ENCODE data around the gene SFTPA1. TPM values are rescaled to one million over a fixed set of nuclear protein-coding genes. Genes with fewer than 3 reads are reported as not detected.

SFTPA1 gene
- total RNA-seq, 1 experiment from 2014 or later = not detected

- Histone ChIP-seq H4K8ac (replicated peaks; ENCODE audit: insufficient read length, low read depth, low read length) (no peak overlapping the region), H3K4ac (ENCODE audit: low read depth, low read length) (no peak overlapping the region), H3K14ac (ENCODE audit: insufficient read depth, low read length) (no peak overlapping the region), H4K91ac (ENCODE audit: insufficient read length, low read depth, low read length) (no peak overlapping the region), H3K56ac (ENCODE audit: insufficient read length, low read depth, low read length) (no peak overlapping the region), H4K20me1 (ENCODE audit: control insufficient read depth, insufficient read depth, insufficient read length) (no peaks in the 10 kb centered on the region), H3K9me3 (ENCODE audit: control insufficient read depth, low read depth, low read length) (peaks cover under 1% of the 10 kb centered on the region), H2BK120ac (ENCODE audit: low read depth, low read length, poor library complexity, severe bottlenecking) (no peak overlapping the region), H4K5ac (ENCODE audit: insufficient read length, low read depth, low read length) (no peak overlapping the region), H2BK12ac (ENCODE audit: insufficient read length, low read depth, low read length) (no peak overlapping the region), H3K9ac (ENCODE audit: extremely low read depth, insufficient read length, low read length) (no peak overlapping the region), H3K79me1 (ENCODE audit: insufficient read depth, low read depth, low read length, poor library complexity, severe bottlenecking) (no peaks in the 10 kb centered on the region), H2BK15ac (ENCODE audit: low read depth, low read length) (no peak overlapping the region), H3K23me2 (ENCODE audit: insufficient read length, low read depth, low read length, poor library complexity, severe bottlenecking) (no peaks in the 10 kb centered on the region), H2BK20ac (ENCODE audit: low read depth, low read length, poor library complexity, severe bottlenecking) (no peak overlapping the region), H2AK5ac (ENCODE audit: insufficient read length, low read length) (no peak overlapping the region), H2BK5ac (ENCODE audit: insufficient read length, low read length) (no peak overlapping the region), H3K79me2 (ENCODE audit: insufficient read depth, low read length) (no peaks in the 10 kb centered on the region), H3K23ac (ENCODE audit: insufficient read length, low read depth, low read length) (no peak overlapping the region), H2AFZ (ENCODE audit: low read length) (no peak overlapping the region), H3K27ac (ENCODE audit: insufficient read length, low read depth, low read length) (no peak overlapping the region), H3K4me2 (ENCODE audit: insufficient read depth, insufficient read length, low read length) (no peak overlapping the region), H3T11ph (ENCODE audit: low read length) (no peak overlapping the region), H3K4me1 (ENCODE audit: insufficient read depth, low read length) (no peaks in the 10 kb centered on the region), H3K27me3 (ENCODE audit: insufficient read depth, low read length) (no peaks in the 10 kb centered on the region), H3K18ac (ENCODE audit: insufficient read length, low read depth, low read length) (no peak overlapping the region)
- Mint-ChIP-seq H3K36me3 (ENCODE audit: insufficient read depth in 1 of 3, low read depth in 3 of 3) (peaks cover 13 to 18% (median 16%) of the 10 kb centered on the region in 3 experiments), H3K27ac (no peak overlapping the region), H3K4me1 (peaks cover 21% of the 10 kb centered on the region in 2 experiments), H3K4me3 (no peak overlapping the region), H3K27me3 (ENCODE audit: low read depth) (peaks cover 11% of the 10 kb centered on the region), H3K9me3 (peaks cover 19 to 20% of the 10 kb centered on the region in 2 experiments)
- no CpG with 5 or more reads among the region's 2 CpGs for WGBS (ENCODE audit: extremely low coverage, insufficient read length, low lambda C conversion rate)
- TF ChIP-seq, protein P1, sequence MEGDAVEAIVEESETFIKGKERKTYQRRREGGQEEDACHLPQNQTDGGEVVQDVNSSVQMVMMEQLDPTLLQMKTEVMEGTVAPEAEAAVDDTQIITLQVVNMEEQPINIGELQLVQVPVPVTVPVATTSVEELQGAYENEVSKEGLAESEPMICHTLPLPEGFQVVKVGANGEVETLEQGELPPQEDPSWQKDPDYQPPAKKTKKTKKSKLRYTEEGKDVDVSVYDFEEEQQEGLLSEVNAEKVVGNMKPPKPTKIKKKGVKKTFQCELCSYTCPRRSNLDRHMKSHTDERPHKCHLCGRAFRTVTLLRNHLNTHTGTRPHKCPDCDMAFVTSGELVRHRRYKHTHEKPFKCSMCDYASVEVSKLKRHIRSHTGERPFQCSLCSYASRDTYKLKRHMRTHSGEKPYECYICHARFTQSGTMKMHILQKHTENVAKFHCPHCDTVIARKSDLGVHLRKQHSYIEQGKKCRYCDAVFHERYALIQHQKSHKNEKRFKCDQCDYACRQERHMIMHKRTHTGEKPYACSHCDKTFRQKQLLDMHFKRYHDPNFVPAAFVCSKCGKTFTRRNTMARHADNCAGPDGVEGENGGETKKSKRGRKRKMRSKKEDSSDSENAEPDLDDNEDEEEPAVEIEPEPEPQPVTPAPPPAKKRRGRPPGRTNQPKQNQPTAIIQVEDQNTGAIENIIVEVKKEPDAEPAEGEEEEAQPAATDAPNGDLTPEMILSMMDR (conservative IDR thresholded peaks at IDR 0.05) = no peak
- DNase-seq = no peak
Measured at GRCh38 chr10:79602953-79603352, 7.8 kb upstream of the SFTPA1 start.
